MV-4-11 (cell line): ENCODE data around the gene LSM7.

ENCODE experiments used
- DNase-seq: peaks from one replicate; lab custom pipeline; 2025; lab: John Stamatoyannopoulos, UW

Gene LSM7

GRCh38 chr19:2323707-2324106, 4.7 kb downstream of the LSM7 start:
- no peak for DNase-seq

- DNase-seq = no peak
Measured at GRCh38 chr19:2321565-2322283, 6.7 kb downstream of the LSM7 start.

- no peak for DNase-seq
Measured at GRCh38 chr19:2320939-2321338, 7.4 kb downstream of the LSM7 start.

GRCh38 chr19:2320049-2320448, 8.3 kb downstream of the LSM7 start:
- no peak for DNase-seq

- no peak for DNase-seq
Measured at GRCh38 chr19:2319551-2319950, 8.8 kb downstream of the LSM7 start.

GRCh38 chr19:2318923-2319322, 9.5 kb downstream of the LSM7 start:
- no peak for DNase-seq

GRCh38 chr19:2317756-2318155, 10.6 kb downstream of the LSM7 start:
- DNase-seq = no peak

- no peak for DNase-seq
Measured at GRCh38 chr19:2317300-2317699, 11.1 kb downstream of the LSM7 start.

- peak; percentile 96 for DNase-seq
Measured at GRCh38 chr19:2315818-2316353, 12.5 kb downstream of the LSM7 start.

DNA sequence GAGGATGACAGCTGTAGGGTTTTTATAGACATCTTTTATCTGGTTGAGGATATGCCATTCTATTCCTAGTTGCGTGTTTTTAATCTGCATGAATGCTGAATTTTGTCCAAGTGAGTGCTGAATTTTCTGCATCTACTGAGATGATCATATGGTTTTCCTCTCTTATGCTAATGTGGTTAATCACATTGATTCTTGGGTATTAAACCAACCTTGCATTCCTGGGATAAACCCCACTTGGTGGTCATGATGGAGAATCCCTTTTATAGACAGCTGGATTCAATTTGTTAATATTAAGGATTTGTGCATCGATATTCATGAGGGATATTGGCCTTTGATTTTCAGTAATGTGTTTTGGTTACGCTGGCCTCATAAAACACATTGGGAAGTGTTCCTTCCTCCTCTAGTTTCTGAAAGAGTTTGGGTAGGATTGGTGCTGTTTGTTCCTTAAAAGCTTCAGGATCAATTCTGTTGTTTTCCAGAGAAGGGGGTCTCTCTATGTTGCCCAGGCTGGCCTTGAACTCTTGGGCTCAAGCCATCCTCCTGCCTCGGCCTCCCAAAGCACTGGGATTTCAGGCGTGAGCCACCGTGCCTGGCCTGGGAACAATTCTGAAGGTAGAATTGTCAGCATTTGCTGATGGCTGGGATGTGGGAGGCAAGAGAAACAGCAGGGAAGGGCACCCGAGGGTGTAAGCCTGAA, 13.1 kb downstream of the LSM7 start:
- no peak for DNase-seq

GRCh38 chr19:2312820-2313501, 15.4 kb downstream of the LSM7 start:
- no peak for DNase-seq

- no peak for DNase-seq
Measured at GRCh38 chr19:2311093-2311492, 17.3 kb downstream of the LSM7 start.

DNA sequence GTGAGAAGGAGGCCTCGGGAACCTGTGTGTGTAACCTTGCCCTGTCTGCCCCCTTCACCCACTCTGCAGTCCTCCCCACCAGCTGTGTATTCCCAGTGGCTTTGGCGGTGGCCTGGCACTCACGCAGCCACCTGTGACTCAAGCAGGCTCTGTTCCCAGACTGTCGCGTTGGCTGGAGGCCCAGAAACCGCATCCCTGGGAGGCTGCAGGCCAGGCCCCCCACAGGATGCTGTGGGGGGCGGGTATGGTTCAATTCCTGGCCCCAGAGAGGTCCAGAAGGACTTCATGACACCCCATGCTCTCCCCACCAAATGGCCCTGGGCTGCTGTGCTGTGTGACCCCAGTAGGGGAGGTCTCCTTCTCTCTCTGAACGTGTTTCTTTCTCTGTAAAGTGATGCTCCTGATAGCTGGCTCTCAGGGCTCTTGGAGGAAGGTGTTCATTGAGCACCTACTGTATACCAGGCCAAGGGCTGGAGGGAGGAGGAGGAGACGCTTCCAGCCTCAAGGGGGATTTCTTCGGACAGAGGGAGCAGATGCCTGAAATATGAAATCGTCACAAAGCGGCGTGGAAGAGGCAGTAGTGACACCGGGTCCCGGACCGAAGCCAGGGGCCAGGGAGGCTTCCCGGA, 18.5 kb downstream of the LSM7 start:
- DNase-seq = no peak

DNA sequence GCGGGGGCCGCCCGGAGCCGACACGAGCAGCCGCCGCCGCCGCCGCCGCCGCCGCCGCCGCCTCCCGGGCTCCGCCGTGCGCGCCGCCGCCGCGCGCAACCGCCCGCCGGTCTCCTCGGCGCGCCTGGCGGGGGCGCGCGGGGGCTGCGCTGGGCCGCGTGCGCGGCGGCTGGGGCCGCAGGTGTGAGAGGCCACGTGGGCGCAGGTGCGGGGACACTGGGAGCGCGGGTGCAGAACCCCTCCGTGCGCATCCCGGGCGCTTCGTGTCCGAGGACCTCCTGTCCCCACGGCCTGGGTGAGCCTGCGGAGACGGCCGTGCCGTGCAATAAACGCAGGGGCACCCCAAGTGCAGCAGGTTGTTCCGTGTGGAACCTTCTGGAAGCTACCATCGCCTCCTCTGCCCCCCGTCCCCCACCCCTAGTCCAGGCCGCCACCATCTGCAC, 20.3 kb downstream of the LSM7 start, which contains the start of gene LINGO3:
LINGO3 (minus strand) TSS at position 41 of the 443 bp plus-strand sequence. CDS start 16,378 bp downstream, outside the sequence.
- DNase-seq = no peak

- DNase-seq = no peak
Measured at GRCh38 chr19:2307518-2308012, 20.8 kb downstream of the LSM7 start.

DNA sequence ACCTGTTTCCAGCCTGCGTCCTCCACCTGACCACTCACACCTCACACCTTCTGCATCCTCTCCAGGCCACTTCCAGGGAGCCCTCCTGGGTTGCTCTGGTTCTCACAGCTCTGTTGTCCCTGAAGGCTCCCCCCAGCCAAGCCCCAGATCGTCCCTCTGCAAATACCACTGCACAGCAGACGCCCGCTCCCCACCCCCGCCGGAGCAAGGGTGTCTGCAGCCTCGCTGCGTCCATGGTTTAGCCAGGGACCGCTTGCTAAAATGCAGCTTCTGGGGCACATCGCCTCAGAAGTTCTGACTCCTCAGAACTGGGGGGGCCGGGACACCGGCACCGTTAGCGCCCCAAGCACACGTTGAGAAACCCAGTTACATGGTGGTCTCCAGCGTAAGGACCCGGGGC, 21.4 kb downstream of the LSM7 start:
- no peak for DNase-seq

DNA sequence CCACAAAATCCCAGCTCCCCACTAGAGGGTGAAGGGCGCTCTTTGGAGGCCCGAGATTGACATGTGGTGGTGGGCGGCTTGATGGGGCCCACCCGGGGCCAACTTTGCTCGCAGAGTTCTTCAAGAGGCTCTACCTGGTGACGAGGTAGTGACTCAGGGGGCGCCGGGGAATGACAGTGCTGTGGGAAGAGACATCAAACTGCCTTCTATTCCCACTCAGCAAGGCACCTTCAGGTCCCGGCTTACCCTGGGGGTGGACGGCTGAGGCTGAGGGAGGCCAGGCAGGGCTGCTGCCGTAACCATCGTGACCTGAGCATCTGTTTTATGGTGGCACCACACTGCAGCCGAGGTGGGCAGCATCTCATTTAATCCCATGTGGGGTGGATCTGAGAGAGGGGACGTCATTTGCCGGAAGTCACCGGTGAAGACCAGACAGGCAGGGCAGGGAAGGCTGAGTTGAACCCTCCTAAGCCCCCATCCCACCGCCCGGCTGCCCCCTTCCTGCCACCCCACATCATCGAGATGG, 22.0 kb downstream of the LSM7 start:
- no peak for DNase-seq

GRCh38 chr19:2305452-2306280, 22.7 kb downstream of the LSM7 start:
- DNase-seq = no peak

DNA sequence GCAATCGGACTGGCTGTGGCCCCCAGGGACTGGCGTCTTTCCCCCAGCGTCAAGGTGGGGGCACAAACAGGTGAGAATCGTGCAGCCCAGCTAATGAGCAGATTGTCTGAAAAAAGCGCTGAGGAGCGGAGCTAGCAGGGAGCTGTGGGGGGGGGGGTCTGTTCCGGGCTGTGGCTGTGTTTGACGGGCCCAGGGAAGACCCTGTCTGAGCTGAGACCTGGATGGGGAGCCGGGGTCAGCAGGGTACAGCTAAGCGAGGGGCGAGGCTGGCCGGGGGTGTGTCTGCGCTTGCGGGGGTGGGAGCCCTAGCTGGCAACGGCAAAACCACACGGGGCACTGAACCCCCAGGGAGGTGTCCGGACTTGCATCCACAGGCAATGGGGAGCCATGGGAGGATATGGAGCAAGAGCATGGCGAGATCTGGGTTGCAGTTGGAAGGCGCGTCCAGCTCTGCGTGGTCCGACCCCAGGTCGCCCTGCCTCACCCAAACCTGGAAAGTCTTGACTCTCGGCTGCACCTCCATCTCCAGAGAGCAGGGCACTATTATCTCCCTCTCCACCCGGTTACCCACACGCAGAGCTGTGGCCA, 25.1 kb downstream of the LSM7 start:
- no peak for DNase-seq
